NCI-H146 treated with DMSO at 0.1 percent for 48 hours (cell line): ENCODE data around the gene PACSIN2.
"Not testable (repeated sequence)": the region's sequence is repeated elsewhere in the genome, so short reads cannot be mapped to it uniquely, and the experiment has no call there.

ENCODE experiments used
- DNase-seq: peaks from one replicate; lab custom pipeline; 2025; ENCODE audit not compliant: unreplicated experiment; lab: John Stamatoyannopoulos, UW

The PACSIN2 gene

GRCh38 chr22:43011079-43011478 lies 3.9 kb downstream of the PACSIN2 start:
- no peak for DNase-seq

- DNase-seq, result no peak
These were observed 5.5 kb downstream of the PACSIN2 start for GRCh38 chr22:43009444-43009843.

GRCh38 chr22:43008921-43009320 lies 6.0 kb downstream of the PACSIN2 start:
- DNase-seq, result no peak

GRCh38 chr22:43008509-43008908 lies 6.4 kb downstream of the PACSIN2 start:
- DNase-seq, result no peak

- no peak for DNase-seq
These were observed 7.3 kb downstream of the PACSIN2 start for GRCh38 chr22:43007519-43008102.

- no peak for DNase-seq
These were observed 8.2 kb downstream of the PACSIN2 start for GRCh38 chr22:43006753-43007152.

- no peak for DNase-seq
These were observed 8.9 kb downstream of the PACSIN2 start for GRCh38 chr22:43006016-43006505.

- no peak for DNase-seq
These were observed 9.8 kb downstream of the PACSIN2 start for GRCh38 chr22:43005106-43005505.

- no peak for DNase-seq
These were observed 10.4 kb downstream of the PACSIN2 start for GRCh38 chr22:43004362-43005035.

GRCh38 chr22:43002202-43002586 lies 12.8 kb downstream of the PACSIN2 start:
- no peak for DNase-seq

GRCh38 chr22:43001271-43002201 lies 13.4 kb downstream of the PACSIN2 start:
- no peak for DNase-seq

- DNase-seq, result no peak
These were observed 14.3 kb downstream of the PACSIN2 start for GRCh38 chr22:43000441-43001175.

- no peak for DNase-seq
These were observed 17.3 kb downstream of the PACSIN2 start for GRCh38 chr22:42997582-42998090.

- no peak for DNase-seq
These were observed 18.1 kb downstream of the PACSIN2 start for GRCh38 chr22:42996646-42997365.

GRCh38 chr22:42995654-42996053 lies 19.3 kb downstream of the PACSIN2 start:
- not testable (repeated sequence) for DNase-seq

- DNase-seq, result no peak
These were observed 19.9 kb downstream of the PACSIN2 start for GRCh38 chr22:42994917-42995562.

GRCh38 chr22:42994276-42994916 lies 20.6 kb downstream of the PACSIN2 start:
- no peak for DNase-seq

- DNase-seq, result no peak
These were observed 21.2 kb downstream of the PACSIN2 start for GRCh38 chr22:42993651-42994275.
